Caco-2 (cell line): Measurements from ENCODE around the gene PHF11. TPM values are rescaled to one million over a fixed set of nuclear protein-coding genes. Genes with fewer than 3 reads are reported as not detected.

Experiments used
- BruUV-seq: library from RNA; stranded (reverse); fragments of 400-500 nt; replicated peaks from 2 replicates; lab custom pipeline; 2021; lab: Mats Ljungman, UMichigan
- CTCF ChIA-PET: fragments of 300-600 bp; sonication (Branson Sonifier 250); formaldehyde crosslinking; loops from one replicate; lab custom pipeline; 2022; ENCODE audit warnings: antibody characterized with exemption; lab: Charles Lee
- POLR2A ChIA-PET: fragments of 300-600 bp; sonication (Branson Sonifier 250); formaldehyde crosslinking; loops from one replicate; lab custom pipeline; 2022; ENCODE audit warnings: antibody characterized with exemption; lab: Charles Lee
- DNase-seq, 2 experiments: peaks; one replicate each; pipeline versions ENCODE4 v3.0.0 to v3.0.0-alpha.2; 2020 to 2022
- H3K27me3 ChIP-seq: replicated peaks from 2 replicates; pipeline ENCODE4 v1.6.0; 2011; ENCODE audit warnings: low read length; ENCODE audit not compliant: control insufficient read depth, insufficient read depth
- H3K36me3 ChIP-seq: 2 replicates; pipeline ENCODE4 v1.5.1; 2011; ENCODE audit warnings: low read length; ENCODE audit not compliant: control insufficient read depth, insufficient read depth
- H3K4me1 ChIP-seq: fragments of 250-450 bp; sonication (Bioruptor Pico); 2 replicates; pipeline ENCODE4 v1.5.1; 2020; ENCODE audit warnings: mild to moderate bottlenecking
- H3K4me3 ChIP-seq: 2 replicates; pipeline ENCODE4 v1.5.1; 2011; ENCODE audit warnings: low read depth, mild to moderate bottlenecking, control low read depth, low read length
- H3K9me3 ChIP-seq: fragments of 250-450 bp; sonication (Bioruptor Pico); 2 replicates; pipeline ENCODE4 v1.5.1; 2020; ENCODE audit warnings: mild to moderate bottlenecking, moderate library complexity
- H3K27ac Mint-ChIP-seq: one replicate; pipeline ENCODE4 v1.8.0; 2022; ENCODE audit warnings: mixed read lengths; ENCODE audit not compliant: unreplicated experiment
- H3K27me3 Mint-ChIP-seq: one replicate; pipeline ENCODE4 v1.8.0; 2022; ENCODE audit warnings: mixed read lengths; ENCODE audit not compliant: insufficient read depth, unreplicated experiment
- H3K36me3 Mint-ChIP-seq: one replicate; pipeline ENCODE4 v1.8.0; 2022; ENCODE audit warnings: mild to moderate bottlenecking, mixed read lengths; ENCODE audit not compliant: insufficient read depth, unreplicated experiment
- H3K4me1 Mint-ChIP-seq: one replicate; pipeline ENCODE4 v1.8.0; 2022; ENCODE audit warnings: low read depth, mixed read lengths; ENCODE audit not compliant: unreplicated experiment
- H3K4me3 Mint-ChIP-seq: one replicate; pipeline ENCODE4 v1.8.0; 2022; ENCODE audit warnings: mild to moderate bottlenecking, moderate library complexity, mixed read lengths; ENCODE audit not compliant: unreplicated experiment
- H3K9me3 Mint-ChIP-seq: one replicate; pipeline ENCODE4 v1.8.0; 2022; ENCODE audit warnings: mixed read lengths; ENCODE audit not compliant: unreplicated experiment
- CTCF ChIP-seq, 2 experiments: fragments of 200-600 bp in 1 of 2; IDR thresholded peaks; 1 replicate in 1 of 2; 2 replicates in 1 of 2; pipeline versions ENCODE4 v1.5.1 to v1.8.0; 2011 to 2022; ENCODE audit warnings: antibody characterized with exemption in 1 of 2, control low read depth in 1 of 2, inconsistent platforms in 1 of 2, low read depth in 1 of 2, low read length in 1 of 2, mild to moderate bottlenecking in 1 of 2, moderate library complexity in 1 of 2; ENCODE audit not compliant: insufficient read depth in 1 of 2, severe bottlenecking in 1 of 2, unreplicated experiment in 1 of 2
- intact Hi-C: fragments of 100-400 bp; cut with micrococcal nuclease; formaldehyde crosslinking; loops from one replicate; pipeline ENCODE4 v1.10.0; 2022; ENCODE audit not compliant: unreplicated experiment
- total RNA-seq: library from RNA; stranded (reverse); gene quantifications from 2 replicates; pipeline ENCODE4 v1.2.3, GENCODE V29; 2022

Gene PHF11
- total RNA-seq, 1 experiment from 2014 or later, result 1.8 TPM

DNA sequence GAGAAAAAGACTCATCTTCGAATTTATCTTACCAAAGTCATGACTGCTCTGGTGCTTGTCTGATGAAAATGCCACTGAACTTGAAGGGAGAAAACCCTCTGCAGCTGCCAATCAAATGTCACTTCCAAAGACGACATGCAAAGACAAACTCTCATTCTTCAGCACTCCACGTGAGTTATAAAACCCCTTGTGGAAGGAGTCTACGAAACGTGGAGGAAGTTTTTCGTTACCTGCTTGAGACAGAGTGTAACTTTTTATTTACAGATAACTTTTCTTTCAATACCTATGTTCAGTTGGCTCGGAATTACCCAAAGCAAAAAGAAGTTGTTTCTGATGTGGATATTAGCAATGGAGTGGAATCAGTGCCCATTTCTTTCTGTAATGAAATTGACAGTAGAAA is 19.2 kb upstream of the PHF11 start:
- Histone ChIP-seq H3K4me1 (no peaks in the 10 kb centered on the region), H3K27me3 (no peaks in the 10 kb centered on the region), H3K9me3 (no peaks in the 10 kb centered on the region), H3K36me3 (peaks cover 1% of the 10 kb centered on the region), H3K4me3 (no peak overlapping the region)
- Mint-ChIP-seq H3K4me3 (no peak overlapping the region), H3K27ac (no peak overlapping the region), H3K9me3 (no peaks in the 10 kb centered on the region), H3K36me3 (peaks cover 26% of the 10 kb centered on the region), H3K27me3 (no peaks in the 10 kb centered on the region), H3K4me1 (no peaks in the 10 kb centered on the region)
- CTCF ChIA-PET, result no interaction called here
- no peak for DNase-seq
- POLR2A ChIA-PET, result no interaction called here
- TF ChIP-seq CTCF (IDR thresholded peaks at IDR 0.05; ENCODE audit: insufficient read depth in 1 of 2, low read depth in 1 of 2, low read length in 1 of 2, severe bottlenecking in 1 of 2, unreplicated experiment in 1 of 2), result no peak
- BruUV-seq, result no TSS peak
- intact Hi-C loops, result no loop called here

GRCh38 chr13:49481788-49482187 is 14.0 kb upstream of the PHF11 start:
- H3K36me3 Mint-ChIP-seq, result peaks cover 20% of the 10 kb centered on the region
- no peaks in the 10 kb centered on the region; the same call in 1 of the 2 replicates for H3K36me3 ChIP-seq
- TF ChIP-seq CTCF (IDR thresholded peaks at IDR 0.05; ENCODE audit: insufficient read depth in 1 of 2, low read depth in 1 of 2, low read length in 1 of 2, severe bottlenecking in 1 of 2, unreplicated experiment in 1 of 2), result no peak
- intact Hi-C loops, result no loop called here
- no peaks in the 10 kb centered on the region for H3K27me3 ChIP-seq
- BruUV-seq, result no TSS peak
- DNase-seq, result no peak
- no peak overlapping the region for H3K4me3 Mint-ChIP-seq
- H3K27ac Mint-ChIP-seq, result no peak overlapping the region
- no peaks in the 10 kb centered on the region for H3K4me1 ChIP-seq
- no peaks in the 10 kb centered on the region for H3K4me1 Mint-ChIP-seq
- no peaks in the 10 kb centered on the region for H3K27me3 Mint-ChIP-seq
- no peaks in the 10 kb centered on the region for H3K9me3 Mint-ChIP-seq
- H3K9me3 ChIP-seq, result no peaks in the 10 kb centered on the region
- ChIA-PET CTCF (no interaction called here), POLR2A (no interaction called here)
- H3K4me3 ChIP-seq, result no peak overlapping the region

DNA sequence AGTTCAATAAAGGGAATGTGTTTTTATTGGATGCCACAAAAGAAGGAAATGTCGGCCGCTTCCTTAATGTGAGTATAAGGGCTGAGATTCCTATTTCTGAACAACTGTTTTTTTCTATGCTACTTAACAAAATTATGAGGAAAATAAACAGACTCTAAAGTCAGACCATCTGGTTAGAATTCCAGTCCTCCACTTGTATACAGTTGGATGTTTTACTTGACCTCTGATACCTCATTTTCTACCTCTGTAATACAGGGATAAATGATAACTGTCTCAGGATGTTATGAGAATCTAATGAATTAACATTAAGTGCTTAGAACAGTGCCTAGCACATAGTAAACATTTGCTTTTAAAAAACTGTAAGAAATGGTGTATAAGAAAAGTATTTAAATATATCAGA is 7.2 kb upstream of the PHF11 start:
- Histone ChIP-seq H3K36me3 (no peaks in the 10 kb centered on the region), H3K4me1 (no peaks in the 10 kb centered on the region), H3K27me3 (no peaks in the 10 kb centered on the region), H3K9me3 (no peaks in the 10 kb centered on the region), H3K4me3 (no peak overlapping the region)
- peaks cover 17% of the 10 kb centered on the region for H3K36me3 Mint-ChIP-seq
- no peak for TF ChIP-seq CTCF (IDR thresholded peaks at IDR 0.05; ENCODE audit: insufficient read depth in 1 of 2, low read depth in 1 of 2, low read length in 1 of 2, severe bottlenecking in 1 of 2, unreplicated experiment in 1 of 2)
- H3K4me1 Mint-ChIP-seq, result no peaks in the 10 kb centered on the region
- no peak for DNase-seq
- ChIA-PET CTCF (no interaction called here), POLR2A (no interaction called here)
- H3K27me3 Mint-ChIP-seq, result no peaks in the 10 kb centered on the region
- no peak overlapping the region for H3K4me3 Mint-ChIP-seq
- no peak overlapping the region for H3K27ac Mint-ChIP-seq
- intact Hi-C loops, result no loop called here
- H3K9me3 Mint-ChIP-seq, result no peaks in the 10 kb centered on the region
- BruUV-seq, result no TSS peak
